Retina (tissue), 1 donor: ENCODE data around the gene ELANE.
"Not testable (repeated sequence)": the region's sequence is repeated elsewhere in the genome, so short reads cannot be mapped to it uniquely, and the experiment has no call there.

ENCODE experiments used
- DNase-seq: peaks from one replicate; pipeline ENCODE4 v3.0.0-alpha.2; 2016

The ELANE gene

DNA sequence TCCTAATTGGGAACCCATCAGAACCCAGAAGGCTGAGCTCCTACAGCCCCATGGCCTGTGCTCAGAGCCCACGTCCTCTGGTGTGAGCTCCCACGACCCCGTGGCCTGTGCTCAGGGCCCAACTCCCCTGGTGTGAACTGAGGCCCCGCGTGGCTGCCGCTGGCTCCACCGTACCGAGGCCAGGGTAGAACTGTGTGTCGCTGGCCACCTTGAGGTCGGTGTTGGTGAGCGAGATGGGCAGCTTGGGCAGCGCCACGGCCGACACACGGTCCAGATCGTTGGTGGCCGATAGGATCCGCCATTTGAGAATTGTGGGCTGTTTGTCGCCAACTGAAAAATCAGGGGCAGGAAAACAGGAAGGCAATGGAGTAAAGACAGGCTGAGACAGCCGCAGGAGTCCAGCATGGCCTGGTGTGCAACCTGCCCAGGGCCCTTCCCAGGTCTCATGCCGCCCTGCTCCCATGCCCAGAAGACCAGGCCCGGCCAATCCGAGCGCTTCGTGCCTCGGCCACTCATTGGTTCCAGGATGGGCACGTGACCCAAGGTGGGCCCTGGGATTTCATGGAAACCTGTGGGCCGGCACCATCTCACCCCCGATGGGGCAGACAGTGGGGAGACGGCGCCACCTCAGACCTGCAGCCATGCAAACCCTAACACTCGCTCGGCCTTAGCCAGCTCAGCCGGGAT is 29.4 kb downstream of the ELANE start:
- DNase-seq: no peak

- DNase-seq: no peak
Measured at GRCh38 chr19:882871-883497, 30.9 kb downstream of the ELANE start.

DNA sequence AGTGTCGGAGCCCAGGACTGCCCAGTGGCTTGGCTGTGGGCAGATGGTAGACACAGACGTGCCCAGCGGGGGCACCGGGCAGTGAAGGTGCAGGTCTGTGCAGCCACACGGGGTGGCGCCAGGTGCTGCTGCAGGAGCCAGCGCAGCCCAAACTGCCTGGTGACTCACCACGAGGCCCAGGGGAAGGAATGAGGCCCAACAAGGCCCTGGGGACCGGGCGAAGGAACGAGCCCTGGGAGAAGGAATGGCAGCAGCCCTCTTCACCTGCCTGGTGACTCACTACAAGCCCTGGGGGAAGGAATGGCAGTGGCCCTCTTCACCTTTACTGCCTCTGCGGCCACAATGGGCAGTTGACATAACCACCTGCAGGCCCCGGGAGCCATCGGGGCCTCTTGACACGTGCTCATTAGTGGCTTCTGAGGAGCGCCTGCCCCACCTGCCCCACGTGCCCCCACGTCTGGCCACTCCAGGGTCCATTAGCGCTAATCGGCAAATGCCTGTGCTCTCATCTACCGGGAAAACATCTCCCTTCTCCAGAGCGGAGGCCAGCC is 31.6 kb downstream of the ELANE start:
- no peak for DNase-seq

- no peak for DNase-seq
Measured at GRCh38 chr19:884420-885211, 32.5 kb downstream of the ELANE start.

DNA sequence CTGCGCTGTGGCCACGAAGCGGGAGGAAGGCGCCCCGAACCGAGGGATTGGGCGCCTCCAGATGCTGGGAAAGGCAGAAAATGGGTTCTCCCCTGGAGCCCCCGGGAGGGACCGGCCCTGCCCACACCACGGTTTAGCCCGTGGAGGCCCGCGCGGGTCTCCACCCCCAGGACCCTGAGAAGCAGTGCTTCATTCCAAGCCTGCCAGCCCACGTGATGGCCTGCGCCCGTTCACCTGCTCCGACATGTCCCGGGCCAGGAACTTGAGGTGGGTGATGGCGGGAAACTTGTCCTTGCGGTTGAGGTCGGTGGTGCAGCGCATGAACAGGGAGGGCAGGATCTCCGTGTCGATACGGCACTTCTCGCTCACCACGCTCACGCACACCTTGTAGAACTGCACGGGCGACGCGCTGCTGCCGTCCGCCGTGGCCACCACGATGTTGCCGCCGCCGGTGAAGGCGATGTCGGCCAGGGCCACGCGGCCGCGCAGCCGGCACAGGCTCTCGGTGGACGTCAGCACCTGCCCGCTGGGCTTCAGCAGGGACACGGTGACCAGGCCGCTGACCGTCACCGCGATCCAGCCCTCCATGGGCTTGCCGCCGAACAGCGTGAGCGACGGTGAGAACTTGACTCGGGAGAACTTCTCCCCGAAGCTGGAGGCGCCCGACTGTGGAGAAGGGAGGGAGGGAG is 33.6 kb downstream of the ELANE start:
- DNase-seq: no peak

GRCh38 chr19:887072-887471 is 35.0 kb downstream of the ELANE start:
- no peak for DNase-seq

DNA sequence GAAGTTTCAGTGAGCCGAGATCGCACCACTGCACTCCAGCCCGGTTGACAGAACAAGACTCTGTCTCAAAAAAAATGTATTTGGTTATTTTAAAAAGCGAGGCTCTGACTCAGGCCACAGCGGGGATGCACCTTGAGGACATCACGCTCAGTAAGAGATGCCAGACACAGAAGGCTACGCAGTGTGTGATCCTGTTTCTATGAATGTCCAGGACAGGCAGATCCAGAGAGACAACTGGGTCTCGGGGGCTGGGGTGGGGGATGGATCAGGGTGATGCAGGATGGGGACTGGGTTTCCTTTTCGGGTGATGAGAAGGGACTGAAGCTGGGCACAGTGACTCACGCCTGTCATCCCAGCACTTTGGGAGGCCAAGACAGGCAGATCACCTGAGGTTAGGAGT is 35.5 kb downstream of the ELANE start:
- no peak for DNase-seq

DNA sequence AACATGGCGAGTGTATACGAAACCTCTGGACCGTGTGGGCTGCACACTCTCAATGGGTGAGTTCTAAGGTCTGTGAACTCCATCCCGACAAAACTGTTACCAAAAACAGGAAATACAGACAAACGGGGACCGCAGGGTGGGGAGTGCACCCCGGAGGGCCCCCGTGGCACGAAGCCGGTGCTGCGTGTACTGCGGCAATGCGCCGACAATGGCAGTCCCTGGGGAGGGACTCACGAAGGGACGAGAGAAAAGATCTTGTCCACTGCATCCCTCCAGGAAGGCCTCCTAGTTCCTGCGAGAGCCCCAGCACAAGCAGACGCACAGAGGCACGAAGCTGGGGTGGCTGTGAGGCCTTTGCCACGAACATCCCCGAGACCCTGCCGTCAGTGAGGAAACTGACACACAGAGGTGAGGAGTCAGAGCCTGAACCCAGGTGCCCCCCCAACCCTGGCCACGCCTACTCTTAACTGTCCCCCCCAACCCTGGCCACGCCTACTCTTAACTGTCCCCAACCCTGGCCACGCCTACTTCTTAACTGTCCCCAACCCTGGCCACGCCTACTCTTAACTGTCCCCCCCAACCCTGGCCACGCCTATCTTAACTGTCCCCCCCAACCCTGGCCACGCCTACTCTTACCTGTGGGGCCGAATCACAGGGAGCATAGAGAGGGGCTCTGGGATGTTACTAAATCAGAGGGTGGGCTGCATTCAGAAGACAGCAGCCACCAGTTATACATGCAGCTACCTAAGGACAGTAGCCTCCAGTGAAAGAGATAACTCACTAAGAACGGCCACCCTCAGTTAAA is 36.7 kb downstream of the ELANE start:
- DNase-seq: no peak

- no peak for DNase-seq
Measured at GRCh38 chr19:889662-890295, 37.7 kb downstream of the ELANE start.

DNA sequence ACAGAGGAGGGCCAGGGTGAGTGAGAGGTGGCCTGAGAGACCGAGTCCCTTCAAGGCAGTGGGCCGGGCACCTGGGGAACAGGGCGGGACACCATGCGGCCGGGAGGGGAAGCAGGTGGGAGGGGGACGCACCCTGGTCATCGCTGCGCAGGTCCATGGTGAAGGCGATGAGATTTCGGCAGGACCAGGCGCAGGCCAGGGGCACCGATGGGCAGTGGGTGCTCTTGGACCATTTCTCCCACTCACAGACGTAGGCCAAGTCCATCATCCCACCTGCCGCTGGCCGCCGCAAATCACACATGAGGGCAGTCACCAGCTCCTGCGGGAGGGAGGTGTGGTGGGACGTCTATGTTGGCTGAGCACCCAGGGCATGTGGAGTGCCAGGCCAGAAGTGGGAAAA is 38.7 kb downstream of the ELANE start:
- no peak for DNase-seq

GRCh38 chr19:891421-892200 is 39.5 kb downstream of the ELANE start:
- DNase-seq: not testable (repeated sequence)

DNA sequence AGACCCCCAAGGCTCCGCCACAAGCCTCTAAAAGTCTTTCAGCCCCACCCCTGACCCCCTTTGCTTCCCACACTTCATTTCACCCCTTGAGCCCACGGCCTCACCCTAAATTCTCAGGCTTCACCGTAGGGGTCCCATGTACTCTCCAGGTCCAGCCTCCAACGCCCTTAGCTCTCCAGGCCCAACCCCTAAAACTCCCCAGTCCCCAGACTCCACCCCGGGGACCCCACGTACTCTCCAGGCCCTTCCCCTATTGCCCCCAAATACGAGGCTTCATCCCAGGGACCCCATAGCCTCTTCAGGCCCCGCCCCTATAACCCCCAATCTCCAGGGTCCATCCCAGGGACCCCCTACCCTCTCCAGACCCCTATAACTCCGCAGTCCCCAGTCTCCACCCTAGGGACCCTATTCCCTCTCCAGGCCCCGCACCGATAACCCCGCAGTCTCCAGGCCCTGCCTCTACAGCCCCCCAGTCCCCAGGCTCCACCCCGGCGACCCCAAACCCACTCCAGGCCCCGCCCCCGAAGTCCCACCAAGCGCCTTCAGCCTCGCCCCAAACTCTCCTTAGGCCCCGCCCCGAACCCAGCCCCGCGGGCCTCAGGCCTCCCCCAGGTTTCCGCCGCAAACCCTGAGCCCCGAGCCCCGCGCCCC is 40.3 kb downstream of the ELANE start:
- DNase-seq: no peak

DNA sequence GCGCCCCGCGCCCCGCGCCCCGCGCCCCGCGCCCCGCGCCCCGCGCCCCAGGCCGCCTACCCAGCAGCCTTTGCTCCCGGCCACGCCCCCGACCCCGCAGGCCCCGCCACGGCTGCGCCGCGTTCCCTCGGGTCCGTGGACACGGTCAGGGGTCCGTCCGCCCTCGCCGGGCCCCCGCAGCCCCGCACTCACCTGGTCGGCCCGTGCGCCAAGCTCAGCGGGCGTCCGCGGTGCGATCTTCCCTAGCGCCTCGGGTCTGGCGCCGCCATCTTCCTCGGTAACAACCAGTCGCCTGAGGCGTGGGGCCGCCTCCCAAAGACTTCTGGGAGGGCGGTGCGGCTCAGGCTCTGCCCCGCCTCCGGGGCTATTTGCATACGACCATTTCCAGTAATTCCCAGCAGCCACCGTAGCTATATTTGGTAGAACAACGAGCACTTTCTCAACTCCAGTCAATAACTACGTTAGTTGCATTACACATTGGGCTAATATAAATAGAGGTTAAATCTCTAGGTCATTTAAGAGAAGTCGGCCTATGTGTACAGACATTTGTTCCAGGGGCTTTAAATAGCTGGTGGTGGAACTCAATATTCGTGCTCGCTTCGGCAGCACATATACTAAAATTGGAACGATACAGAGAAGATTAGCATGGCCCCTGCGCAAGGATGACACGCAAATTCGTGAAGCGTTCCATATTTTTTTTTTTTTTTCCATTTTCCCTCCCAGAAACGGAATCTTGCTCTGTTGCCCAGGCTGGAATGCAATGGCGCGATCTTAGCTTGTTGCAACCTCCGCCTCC is 41.0 kb downstream of the ELANE start, which contains the start of the genes MED16 and RNU6-9:
TSS of gene MED16 (minus strand) at position 294 of the 796 bp plus-strand sequence. CDS start 2,056 bp downstream, outside the sequence.
TSS of gene RNU6-9 (plus strand) at position 591 of the 796 bp plus-strand sequence.
- peak; percentile 99 for DNase-seq

- no peak for DNase-seq
Measured at GRCh38 chr19:896434-896833, 44.3 kb downstream of the ELANE start.

- DNase-seq: no peak
Measured at GRCh38 chr19:896999-897398, 44.9 kb downstream of the ELANE start.

DNA sequence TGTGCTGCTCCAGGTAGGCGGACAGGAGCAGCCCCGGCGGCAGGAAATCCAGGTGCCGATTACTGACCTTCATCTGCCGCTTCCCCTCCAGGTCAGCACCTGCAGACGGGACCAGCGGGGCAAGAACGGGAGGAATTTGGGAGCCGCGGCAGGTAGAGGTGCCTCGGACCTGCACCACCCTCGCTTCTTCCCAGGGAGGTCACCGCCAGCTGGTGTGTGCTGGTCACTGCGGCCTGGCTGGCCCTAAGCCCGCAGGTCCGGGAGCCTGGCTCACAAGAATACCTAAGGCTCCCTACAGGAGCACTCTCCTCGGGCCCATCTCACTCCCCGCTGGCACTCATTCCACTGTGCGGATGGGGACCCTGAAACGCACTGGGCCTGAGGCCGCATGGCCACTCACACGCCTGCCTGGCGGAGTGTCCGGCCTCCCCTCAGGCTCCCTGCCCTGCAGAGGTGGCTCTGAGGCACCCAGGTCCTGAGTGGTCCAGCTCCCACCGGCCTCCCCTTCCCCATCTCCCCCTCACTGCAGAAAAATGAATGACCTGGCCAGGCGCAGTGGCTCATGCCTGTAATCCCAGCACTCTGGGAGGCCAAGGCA is 45.4 kb downstream of the ELANE start:
- DNase-seq: no peak

- peak; percentile 70 for DNase-seq
Measured at GRCh38 chr19:898663-899062, 46.6 kb downstream of the ELANE start.

DNA sequence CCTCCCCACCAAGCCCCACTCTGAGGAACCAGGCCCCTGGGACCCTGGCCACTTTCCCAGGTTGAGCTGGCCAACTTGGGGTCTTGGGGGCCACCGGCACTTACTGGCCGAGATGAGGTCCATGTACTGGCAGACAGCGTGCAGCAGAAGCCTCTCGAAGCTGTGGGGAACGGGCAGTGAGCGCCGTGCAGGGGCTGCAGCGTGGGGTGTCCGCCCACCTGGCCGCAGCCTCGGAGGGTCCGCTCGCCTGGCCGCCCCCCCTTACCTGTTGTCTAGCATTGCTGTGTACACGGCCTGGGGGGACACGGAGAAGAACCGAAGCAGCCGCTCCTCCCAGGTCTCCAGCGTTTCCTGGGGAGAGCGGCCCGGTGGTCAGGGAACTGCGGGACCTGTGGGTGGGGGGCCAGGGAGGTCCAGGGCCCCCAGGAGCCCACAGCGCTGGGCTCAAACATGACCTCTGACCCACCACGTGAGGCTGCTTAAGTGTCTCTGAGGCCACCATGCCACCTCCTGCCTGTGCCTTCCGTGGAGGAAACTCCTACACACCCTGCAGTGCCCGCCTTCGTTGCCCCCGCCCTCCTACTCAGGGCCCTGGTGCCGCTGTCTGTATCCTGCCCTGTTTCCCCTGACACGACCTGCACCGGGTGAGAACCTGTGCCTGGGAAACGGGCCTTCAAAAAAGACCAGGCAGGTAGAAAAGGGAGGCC is 47.4 kb downstream of the ELANE start:
- no peak for DNase-seq
